ENCODE data around the gene WSB1. TPM values are rescaled to one million over a fixed set of nuclear protein-coding genes. Genes with fewer than 3 reads are reported as not detected.

Gene WSB1
- total and polyA plus RNA-seq, 10 donors: 54.7 to 641 (median 408) TPM

GRCh38 chr17:27256225-27257030 is 37.5 kb upstream of the WSB1 start:
- intact Hi-C loops (cut with DNase I; ENCODE audit: low total_unique reads): no loop called here
- H3K4me3 ChIP-seq: no peak overlapping the region
- no peak for TF ChIP-seq POLR2AphosphoS5 (IDR thresholded peaks at IDR 0.05)
- TF ChIP-seq POLR2A (IDR thresholded peaks at IDR 0.05): no peak
- TF ChIP-seq CTCF (IDR thresholded peaks at IDR 0.05 in 8 of 11, conservative IDR thresholded peaks at IDR 0.05 in 3 of 11): no peak
- H3K27ac ChIP-seq: peak overlapping the region in 7 of 8 donors; percentile 42 to 77 (median 60)
- DNase-seq: no peak
- WGBS, 5 donors: 61 to 79% (median 72%) methylated on average over 5 of the region's 5 CpGs
- H3K27me3 ChIP-seq (replicated peaks in 1 of 7): no peaks in the 10 kb centered on the region
- peaks cover 0 to 8% (median 0%) of the 10 kb centered on the region in 6 donors for H3K4me1 ChIP-seq
- H3K36me3 ChIP-seq: no peaks in the 10 kb centered on the region
- H3K9me3 ChIP-seq: peaks cover 0 to 3% (median 0%) of the 10 kb centered on the region in 8 donors

GRCh38 chr17:27257031-27257357 is 36.9 kb upstream of the WSB1 start:
- Histone ChIP-seq H3K27me3 (replicated peaks in 1 of 7) (no peaks in the 10 kb centered on the region), H3K36me3 (no peaks in the 10 kb centered on the region), H3K4me1 (peaks cover 0 to 8% (median 0%) of the 10 kb centered on the region in 6 donors), H3K9me3 (peaks cover 0 to 3% (median 0%) of the 10 kb centered on the region in 8 donors), H3K27ac (peak overlapping the region in 7 of 8 donors; percentile 42 to 77 (median 60)), H3K4me3 (no peak overlapping the region)
- TF ChIP-seq POLR2A (IDR thresholded peaks at IDR 0.05): no peak
- TF ChIP-seq POLR2AphosphoS5 (IDR thresholded peaks at IDR 0.05): no peak
- no peak for TF ChIP-seq CTCF (IDR thresholded peaks at IDR 0.05 in 8 of 11, conservative IDR thresholded peaks at IDR 0.05 in 3 of 11)
- intact Hi-C loops (cut with DNase I; ENCODE audit: low total_unique reads): no loop called here
- WGBS, 5 donors: 74 to 84% (median 80%) methylated on average over 4 of the region's 4 CpGs
- DNase-seq: no peak

- H3K4me3 ChIP-seq: no peak overlapping the region
- no peaks in the 10 kb centered on the region for H3K9me3 ChIP-seq
- 88 to 99% (median 95%) methylated on average over 4 of the region's 4 CpGs for WGBS, 5 donors
- peaks cover 0 to 8% (median 2%) of the 10 kb centered on the region in 6 donors for H3K4me1 ChIP-seq
- TF ChIP-seq CTCF (IDR thresholded peaks at IDR 0.05 in 8 of 11, conservative IDR thresholded peaks at IDR 0.05 in 3 of 11) (no peak), POLR2A (IDR thresholded peaks at IDR 0.05) (no peak), POLR2AphosphoS5 (IDR thresholded peaks at IDR 0.05) (no peak)
- no peak for DNase-seq
- intact Hi-C loops (cut with DNase I; ENCODE audit: low total_unique reads): no loop called here
- H3K36me3 ChIP-seq: no peaks in the 10 kb centered on the region
- no peak overlapping the region for H3K27ac ChIP-seq
- no peaks in the 10 kb centered on the region for H3K27me3 ChIP-seq (replicated peaks in 1 of 7)
Observed at GRCh38 chr17:27259356-27259755, 34.6 kb upstream of the WSB1 start.

GRCh38 chr17:27263386-27263785 is 30.5 kb upstream of the WSB1 start:
- no peak overlapping the region for H3K4me3 ChIP-seq
- DNase-seq: no peak
- H3K27ac ChIP-seq: peak overlapping the region in 2 of 8 donors; percentile 44 to 63
- H3K36me3 ChIP-seq: no peaks in the 10 kb centered on the region
- TF ChIP-seq CTCF (IDR thresholded peaks at IDR 0.05 in 8 of 11, conservative IDR thresholded peaks at IDR 0.05 in 3 of 11): no peak
- TF ChIP-seq POLR2AphosphoS5 (IDR thresholded peaks at IDR 0.05): no peak
- no peak for TF ChIP-seq POLR2A (IDR thresholded peaks at IDR 0.05)
- H3K9me3 ChIP-seq: no peaks in the 10 kb centered on the region
- H3K4me1 ChIP-seq: peaks cover 0 to 10% (median 0%) of the 10 kb centered on the region in 6 donors
- intact Hi-C loops (cut with DNase I; ENCODE audit: low total_unique reads): no loop called here
- no peaks in the 10 kb centered on the region for H3K27me3 ChIP-seq (replicated peaks in 1 of 7)
- 81 to 91% (median 88%) methylated on average over 5 of the region's 5 CpGs for WGBS, 5 donors

Measured in spleen (tissue), 11 donors.